Pons (tissue), 1 donor: ENCODE data around the gene HDAC4.
A peak's percentile ranks its signal among the peaks of the same experiment; 100 is the strongest.

Experiments used
- DNase-seq: peaks from one replicate; pipeline ENCODE4 v3.0.0-alpha.2; 2016; ENCODE audit warnings: low spot score

HDAC4 gene

DNA sequence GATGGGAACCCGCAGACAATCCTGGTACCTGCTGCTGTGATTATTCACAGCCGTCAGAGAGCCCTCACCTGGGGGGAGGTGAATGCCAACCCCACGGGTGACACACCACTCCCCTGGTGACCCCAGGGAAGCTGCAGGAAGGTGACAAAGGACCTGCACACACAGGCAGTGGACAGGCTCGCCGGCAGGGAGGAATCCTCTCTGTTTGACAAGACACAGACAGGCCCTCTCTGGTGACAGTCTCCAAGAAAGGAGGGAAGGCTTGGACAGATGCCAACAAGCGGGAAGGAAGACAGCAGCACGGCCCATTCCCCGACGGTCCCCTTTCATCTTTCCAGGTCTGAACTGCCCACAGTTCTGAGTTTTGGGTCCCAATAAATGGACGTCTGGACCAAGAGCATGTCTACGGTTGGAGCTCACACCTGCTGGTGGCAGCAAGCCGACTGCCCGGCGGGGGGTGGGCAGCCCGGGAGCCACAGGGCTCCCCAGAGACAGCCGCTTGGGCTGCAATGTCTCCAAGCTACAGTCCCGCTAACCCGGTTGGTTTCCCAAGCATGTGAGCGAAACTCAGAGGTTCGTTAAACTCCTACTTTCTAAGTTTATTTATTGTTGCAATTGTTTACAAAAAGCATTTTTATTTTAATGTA, 31.8 kb downstream of the HDAC4 start:
- no peak for DNase-seq

DNA sequence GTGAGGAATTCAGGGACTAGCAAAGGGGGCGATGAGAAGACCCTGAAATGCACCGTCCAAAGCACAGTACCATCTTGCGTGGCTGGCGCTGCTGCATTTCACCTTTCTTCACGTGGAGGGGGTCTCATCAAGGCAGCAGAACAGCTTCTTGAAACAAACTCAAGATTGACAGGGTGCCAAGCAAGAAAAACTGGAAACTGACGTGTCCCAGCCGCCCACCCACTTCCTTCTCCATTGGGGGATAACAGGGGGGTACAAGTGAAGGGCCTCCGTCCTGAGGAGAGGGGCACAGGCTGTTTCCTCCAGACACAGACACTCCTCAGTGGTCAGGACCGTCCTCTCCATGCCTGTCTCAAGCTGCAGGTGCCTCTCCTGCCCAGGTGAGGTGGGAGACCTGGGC, 32.5 kb downstream of the HDAC4 start:
- DNase-seq: no peak

DNA sequence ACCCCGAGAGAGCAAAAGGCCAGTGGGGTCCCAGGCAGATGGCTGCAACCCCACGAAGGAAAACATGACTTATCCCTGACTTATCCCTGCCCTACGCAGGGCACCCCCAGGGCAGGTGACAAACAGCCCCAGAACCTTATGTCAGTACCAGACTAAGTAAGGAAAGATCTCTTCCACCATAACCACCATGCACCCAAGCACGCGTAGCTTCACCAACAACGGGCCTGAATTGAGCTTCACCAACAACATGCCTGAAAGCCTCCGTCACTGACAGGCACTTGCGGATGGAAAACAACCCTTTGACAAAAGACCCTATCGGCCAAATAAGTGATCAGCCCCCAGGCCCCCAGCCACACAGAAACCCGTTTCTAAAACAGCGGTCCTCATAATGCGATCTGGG, 34.1 kb downstream of the HDAC4 start:
- no peak for DNase-seq

DNA sequence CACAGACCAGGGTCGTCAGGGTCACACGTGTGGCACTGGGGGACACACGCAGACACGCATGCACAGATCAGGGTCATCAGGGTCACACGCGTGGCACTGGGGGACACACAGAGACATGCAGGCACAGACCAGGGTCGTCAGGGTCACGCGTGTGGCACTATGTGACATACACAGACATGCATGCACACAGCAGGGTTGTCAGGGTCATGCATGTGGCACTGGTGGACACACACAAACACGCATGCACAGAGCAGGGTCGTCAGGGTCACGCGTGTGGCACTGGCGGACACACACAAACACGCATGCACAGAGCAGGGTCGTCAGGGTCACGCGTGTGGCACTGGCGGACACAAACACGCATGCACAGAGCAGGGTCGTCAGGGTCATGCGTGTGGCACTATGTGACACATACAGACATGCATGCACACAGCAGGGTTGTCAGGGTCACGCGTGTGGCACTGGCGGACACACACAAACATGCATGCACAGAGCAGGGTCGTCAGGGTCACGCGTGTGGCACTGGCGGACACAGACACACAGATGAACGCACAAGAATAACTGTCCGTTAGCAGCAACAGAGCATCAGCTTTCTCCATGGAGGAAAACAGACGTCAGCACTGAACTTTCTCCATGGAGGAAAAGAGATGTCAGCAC, 34.9 kb downstream of the HDAC4 start:
- no peak for DNase-seq

DNA sequence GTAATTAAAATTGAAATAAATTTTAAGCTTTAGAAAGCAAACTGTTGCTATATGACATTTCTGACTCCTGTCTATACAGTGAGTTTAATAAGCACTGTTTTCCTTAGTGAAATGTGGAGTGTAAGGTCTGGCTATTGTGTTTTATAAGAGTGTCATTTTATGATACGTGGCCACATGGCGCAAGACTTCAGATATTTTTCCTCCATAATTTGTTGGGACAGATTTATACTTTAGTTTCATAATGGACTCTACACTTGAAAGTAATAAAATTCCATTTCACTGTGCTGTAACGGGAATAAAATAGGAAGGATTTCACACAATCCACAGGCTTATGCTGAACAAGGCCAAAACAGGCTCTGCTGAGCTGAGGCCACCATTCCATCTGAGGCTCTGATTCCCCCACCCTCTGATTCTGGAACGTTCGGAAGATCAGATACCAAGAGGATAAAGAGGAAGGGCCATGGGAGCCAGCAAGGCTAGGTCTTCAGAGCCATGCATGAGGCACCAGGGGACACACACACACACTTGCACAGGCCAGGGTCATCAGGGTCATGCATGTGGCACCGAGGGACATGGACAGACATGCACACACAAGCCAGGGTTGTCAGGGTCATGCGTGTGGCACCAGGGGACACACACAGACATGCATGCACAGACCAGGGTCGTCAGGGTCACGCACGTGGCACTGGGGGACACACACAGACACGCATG, 35.6 kb downstream of the HDAC4 start:
- no peak for DNase-seq

DNA sequence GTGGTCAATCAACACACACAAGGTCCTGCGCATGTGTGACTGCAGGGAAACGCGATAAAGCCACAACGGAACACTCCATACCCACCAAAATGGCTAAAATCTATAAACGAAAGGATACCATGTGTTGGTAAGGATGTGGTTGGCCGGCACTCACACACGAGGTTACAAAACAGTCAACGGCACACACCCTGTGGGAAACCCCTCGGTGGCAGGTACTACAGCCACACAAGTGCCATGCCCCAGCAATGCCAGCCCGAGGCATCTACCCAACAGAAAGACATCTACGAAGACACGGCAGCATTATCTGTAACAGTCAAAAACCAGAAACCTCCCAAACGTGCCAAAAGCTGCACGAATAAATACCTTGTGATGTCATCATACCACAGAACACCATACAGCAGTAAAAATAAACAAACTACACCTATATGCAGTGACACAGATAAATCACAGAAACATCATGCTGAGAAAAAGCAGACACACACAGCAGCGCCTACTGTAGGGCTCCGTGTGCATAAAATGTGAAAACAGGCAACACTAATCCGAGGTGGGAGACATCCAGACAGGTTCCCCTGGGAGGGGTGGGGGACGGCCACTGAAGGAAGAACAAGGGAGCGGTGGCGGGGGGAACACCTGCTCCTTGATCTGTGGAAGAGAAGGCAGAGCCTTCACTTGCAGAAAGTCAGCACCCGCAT, 36.7 kb downstream of the HDAC4 start:
- DNase-seq: no peak

DNA sequence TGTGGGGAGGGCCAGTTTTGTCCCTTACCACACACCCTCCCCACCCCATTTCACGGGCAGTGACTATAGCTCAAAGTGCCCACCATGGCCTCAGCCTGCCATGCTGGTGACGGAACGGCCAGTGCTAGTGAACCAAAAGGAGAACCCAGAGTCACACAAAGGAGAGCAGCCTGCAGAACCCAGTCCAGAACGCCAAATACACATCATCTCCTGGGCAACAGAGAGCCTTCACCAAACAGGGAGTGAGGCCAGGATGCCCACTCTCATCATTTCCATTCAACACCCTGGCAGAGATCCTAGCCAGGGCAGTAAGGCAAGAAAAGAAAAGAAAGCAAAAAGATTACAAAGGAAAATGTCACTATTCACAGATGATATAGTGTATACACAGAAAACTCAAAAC, 38.3 kb downstream of the HDAC4 start:
- DNase-seq: no peak

DNA sequence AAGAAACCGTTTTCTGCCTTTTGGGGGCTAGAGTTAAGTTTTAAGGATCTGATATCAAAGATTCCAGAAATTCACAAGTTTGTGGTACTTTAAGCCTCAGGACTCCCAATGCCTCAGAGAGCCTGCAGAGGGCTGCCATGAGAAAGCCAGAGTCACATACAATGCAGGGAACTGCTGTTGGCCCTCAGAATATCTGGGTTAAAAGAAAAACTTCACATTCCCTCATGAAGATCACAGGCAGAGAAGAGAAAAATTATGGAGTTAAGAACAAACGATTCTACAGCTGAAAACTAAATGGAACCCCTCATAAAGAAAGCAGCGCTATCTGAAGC, 39.5 kb downstream of the HDAC4 start:
- peak; percentile 62 for DNase-seq

DNA sequence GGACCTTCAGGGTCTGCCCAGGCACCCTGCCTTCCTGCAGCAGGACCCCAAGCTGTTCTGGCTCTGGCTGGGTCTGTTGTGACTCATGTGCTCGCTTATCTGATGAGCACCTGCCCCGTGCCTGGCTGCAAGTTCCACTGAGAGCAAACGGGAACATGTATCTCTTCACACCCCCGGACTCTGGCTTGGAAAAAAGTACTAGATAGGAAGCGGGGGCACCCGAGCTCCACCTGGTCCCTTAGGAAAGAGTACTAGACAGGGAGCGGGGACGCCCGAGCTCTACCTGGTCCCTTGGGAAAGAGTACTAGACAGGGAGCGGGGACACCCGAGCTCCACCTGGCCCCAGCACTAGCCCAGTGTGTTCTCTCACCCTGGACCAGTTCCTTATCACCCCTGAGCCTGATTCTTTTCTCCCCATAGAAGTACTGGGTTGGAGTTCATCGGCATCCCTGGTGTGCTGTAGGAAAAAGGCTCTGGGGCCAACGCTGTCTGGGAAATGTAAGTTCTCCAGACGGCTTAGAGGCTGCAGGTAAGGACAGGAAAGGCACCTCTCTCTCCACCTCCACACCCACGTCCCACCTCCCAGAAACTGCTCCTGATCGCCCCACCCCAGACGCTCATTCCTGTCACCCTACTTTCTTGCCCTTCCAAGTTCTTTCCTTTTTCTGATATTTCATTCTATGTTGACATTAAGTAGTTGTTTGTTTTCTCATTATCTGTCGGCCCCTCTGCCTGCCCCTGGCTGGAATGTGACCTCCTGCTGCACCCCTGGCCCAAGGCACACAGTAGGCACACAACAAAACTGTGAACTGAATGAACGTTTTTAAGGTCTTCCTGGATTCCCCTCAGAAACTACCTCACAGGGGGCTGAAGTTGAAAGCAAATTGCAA, 40.2 kb downstream of the HDAC4 start:
- no peak for DNase-seq

DNA sequence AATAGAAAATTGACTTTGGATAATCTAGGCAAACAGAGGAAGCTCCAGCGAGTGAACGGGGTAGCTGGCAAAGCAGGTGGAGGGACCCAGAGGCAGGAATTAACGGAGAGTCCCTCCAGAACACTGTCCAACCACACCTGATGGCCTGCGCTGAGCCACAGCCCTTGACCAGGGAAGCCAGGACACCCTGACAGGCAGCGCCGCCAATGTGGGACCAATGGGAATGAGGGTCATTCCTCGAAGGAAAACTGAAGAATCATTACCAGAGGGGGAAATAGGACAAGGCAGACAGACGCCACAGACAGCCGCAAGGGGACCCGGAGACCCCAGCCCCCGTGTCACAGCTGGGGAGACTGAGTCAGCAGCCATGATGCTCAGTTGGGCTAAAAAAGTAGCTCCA, 40.8 kb downstream of the HDAC4 start:
- DNase-seq: no peak

DNA sequence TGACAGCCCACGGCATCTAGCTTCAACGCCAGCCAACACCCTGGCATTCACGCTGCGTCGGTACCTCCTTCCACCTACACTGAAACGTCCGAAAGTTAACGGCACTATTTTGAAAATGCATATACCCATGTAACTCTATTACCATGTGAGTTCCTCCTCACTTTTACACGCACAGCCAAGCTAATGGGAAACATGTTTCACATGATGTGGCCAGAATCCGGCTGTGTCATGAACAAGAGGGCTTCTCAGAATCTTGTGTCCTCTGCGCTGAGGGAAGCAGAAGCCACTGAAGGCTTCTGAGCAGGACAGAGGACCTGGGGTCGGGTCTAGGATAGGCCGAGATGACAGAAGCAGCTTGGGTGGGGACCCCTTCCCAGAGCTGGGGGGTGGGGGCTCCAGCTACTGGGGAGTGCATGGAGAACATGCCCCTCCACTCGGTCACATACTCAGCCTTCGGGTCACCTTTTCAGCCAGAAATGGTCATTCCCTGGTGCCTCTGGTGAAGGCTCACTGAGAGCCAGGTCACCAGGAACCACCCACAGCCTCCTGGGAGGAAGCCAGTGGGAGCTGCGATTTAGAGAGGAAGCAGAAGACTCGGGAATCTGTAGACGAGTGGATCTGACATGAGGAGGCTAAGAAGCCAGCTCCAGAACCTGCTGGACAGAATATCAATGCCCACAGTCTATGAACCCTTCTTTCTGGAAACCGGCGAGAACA, 41.5 kb downstream of the HDAC4 start:
- DNase-seq: no peak

DNA sequence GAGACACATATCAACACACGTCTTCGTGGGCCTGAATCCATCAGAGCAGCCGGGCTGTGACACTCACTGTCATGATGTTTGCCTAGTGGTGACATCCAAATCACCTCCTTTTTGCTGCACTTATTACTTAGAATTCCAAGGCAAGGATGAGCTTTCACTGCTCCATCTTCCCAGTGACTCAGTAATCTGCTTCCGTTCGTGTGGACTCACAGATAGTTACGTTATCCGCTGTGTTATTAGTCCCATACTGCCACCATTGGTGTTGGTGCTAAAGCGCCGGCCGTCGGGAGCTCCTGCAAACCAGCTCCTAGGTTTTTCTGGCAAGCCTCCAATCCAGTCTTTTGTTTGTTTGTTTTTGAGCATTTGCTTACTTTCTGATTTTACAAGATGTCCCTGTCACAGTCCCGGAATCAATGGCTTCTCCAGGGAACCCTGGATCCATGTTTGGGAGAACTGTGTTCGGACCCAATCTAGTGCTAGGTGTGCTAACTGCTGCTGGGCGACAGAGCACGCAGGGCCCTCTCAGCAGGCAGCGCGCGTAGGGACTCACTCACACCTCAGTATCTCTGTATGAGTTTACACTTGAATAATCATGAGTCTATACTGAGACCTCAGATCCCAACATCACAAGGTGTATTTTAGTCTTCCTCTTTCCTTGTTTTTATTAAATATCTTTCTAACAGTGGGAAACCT, 42.6 kb downstream of the HDAC4 start:
- peak; percentile 82 for DNase-seq

DNA sequence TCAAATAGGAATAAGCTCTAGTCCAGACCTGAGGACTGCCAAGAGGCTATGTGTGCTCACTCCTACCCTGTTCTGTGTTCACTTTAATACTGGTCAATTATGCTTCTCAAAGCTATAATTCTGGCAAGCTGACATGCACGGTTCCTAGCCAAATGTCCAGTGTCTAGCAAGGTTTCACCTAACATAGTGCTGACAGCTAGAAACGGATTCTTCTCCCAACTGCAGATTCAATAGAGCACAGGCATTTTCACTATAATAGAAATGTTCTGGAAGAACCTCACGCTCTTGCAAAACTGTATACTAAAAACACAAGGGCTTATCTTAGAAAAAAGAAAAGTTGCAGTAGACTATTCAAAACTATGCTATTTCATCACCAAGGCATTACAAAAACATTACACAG, 45.1 kb downstream of the HDAC4 start:
- DNase-seq: no peak

DNA sequence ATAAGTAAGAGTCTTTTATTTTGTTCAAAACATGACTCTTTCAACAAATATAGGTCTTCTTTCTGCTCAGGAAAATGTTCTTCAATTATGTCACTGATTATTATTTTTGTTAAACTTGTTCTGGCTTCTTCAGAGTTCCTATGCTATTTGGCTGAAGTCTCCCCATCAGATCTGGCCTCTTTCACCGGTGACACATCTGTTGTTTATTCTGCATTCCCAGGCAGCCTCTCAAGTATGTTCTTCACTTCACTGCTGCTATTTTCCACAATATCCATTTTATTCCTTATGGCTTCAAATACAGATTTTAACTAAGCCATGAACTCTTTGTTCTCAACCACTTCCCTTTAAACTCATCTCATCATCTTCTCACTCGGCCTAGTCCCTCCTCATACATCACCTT, 45.7 kb downstream of the HDAC4 start:
- no peak for DNase-seq

DNA sequence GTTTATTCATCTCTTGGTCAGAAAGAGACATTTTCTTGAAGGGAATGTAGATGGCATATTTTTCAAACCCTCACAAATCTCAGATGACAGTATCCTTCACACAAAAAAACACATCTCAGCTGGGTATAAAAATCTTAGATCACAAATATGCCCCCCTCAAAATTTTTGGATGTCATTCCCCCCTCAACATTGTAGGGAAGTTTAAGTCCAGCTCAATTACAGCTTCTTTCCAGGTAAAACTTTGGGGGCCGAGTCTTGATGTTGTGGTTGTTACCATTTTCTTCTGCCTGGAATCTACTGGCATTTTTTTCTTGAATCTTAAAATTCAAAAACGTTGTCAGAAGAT, 46.1 kb downstream of the HDAC4 start:
- DNase-seq: no peak

DNA sequence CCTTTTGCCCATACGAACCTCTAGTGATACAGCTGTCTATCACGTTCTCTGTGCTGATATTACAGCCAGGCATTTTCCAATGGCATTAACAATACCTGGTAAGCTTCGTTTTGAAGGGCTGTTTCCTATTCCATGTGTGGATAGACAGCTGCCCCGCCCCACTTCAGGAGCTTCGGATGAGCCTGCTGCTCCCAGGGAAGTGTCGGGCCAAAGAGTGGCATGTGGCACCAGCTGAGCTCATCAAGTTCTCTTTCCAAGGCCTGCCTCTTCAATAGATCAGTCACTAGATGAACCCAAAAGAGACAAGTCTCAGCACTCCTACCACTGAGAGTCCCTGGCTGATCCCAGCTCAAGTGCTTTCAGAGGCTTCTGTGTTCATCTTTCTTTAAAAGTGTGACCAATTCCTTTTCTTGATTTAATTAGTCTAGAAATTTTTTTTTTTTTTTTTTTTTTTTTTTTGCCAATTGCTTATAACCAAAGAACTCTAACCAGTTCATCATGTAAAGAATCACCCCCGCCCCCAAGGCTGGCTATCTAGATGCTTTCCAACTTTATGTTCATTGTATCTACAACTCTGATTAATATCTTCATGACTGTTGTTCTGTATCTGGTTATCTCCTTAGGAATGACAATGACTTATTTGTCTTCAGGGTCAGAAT, 46.6 kb downstream of the HDAC4 start:
- DNase-seq: no peak

DNA sequence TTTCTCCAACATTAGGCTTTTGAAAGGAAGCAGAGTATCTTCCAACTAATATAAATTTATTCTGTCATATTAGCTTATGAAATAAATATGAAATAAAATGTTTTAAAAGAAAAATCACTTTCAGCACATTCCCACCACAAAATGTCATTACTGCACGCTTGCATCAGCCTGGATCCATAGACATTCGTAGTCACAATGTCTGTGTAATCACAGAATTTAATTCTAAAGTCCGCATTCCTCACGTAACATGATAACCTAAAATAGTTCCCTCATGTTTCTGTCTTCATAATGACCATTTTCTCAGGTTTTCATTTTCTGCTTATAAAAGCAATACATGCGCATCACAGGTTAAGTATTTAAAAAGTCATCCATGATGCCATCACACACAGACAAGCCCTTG, 47.1 kb downstream of the HDAC4 start:
- DNase-seq: no peak

DNA sequence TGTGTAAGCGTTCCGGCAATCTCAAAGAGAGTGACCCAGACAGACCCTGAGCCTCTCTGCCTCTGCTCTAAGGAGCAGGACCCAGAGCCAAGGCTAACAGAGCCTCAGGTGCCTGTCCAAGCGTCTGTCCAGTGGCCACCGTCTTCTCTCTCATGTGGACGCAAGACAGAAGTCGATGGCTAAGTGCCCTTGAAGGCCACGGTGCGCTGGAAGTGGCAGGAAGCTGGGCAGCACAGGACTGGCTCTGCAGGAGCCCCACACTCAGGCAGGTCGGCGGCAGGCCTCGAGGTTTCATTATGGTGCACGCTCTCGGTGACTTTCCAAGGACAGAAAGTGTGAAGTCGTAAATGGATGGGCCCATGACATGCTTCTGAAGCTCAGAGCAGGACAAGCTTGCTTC, 49.1 kb downstream of the HDAC4 start:
- DNase-seq: no peak

DNA sequence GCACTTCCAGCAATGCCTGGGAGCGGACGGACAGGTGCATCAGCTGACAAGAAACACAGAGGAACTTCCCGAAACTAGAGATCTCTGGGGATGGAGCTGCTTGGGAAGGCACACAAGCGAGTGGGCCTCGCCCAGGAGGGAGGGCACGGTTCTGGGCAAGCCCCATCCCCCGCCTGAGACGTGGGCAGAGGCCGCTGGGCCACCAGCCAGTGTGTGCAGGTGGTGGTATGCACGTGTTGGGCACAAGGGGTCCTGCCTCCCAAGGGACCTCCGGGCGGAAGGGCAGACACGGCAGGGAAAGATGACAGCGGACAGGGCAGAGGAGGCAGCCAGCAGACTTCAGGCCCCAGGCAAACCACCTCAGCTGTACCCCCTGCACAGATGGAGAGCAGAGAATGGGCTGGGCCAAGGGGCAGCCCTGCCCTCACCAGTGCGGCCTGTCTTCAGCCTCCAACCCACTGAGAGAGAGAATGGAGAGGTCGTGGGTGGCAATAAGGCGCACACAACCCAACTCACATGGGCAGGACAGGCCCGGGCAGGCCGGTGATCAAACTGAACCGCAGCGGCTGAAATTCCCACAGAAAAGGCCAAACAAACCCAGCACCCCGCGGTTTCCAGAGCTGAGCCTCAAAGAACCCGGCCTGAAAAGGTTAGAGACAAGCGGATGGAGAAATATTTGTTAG, 51.2 kb downstream of the HDAC4 start:
- DNase-seq: no peak
